Progenitor cell of endocrine pancreas (in vitro differentiated cells): Measurements from ENCODE around the gene HS3ST6. TPM values are rescaled to one million over a fixed set of nuclear protein-coding genes. Genes with fewer than 3 reads are reported as not detected.
"Not testable (repeated sequence)": the region's sequence is repeated elsewhere in the genome, so short reads cannot be mapped to it uniquely, and the experiment has no call there.

ENCODE experiments used
- DNase-seq: peaks from one replicate; pipeline ENCODE4 v3.0.0; 2021; ENCODE audit warnings: low spot score; ENCODE audit not compliant: unreplicated experiment
- H3K27ac Mint-ChIP-seq: 2 replicates; pipeline ENCODE4 v1.8.0; 2021; ENCODE audit warnings: mild to moderate bottlenecking, moderate library complexity, mixed read lengths
- H3K27me3 Mint-ChIP-seq: 2 replicates; pipeline ENCODE4 v1.8.0; 2021; ENCODE audit warnings: mixed read lengths
- H3K36me3 Mint-ChIP-seq: 2 replicates; pipeline ENCODE4 v1.8.0; 2022; ENCODE audit warnings: mixed read lengths; ENCODE audit not compliant: insufficient read depth
- H3K4me1 Mint-ChIP-seq: 2 replicates; pipeline ENCODE4 v1.8.0; 2021; ENCODE audit warnings: low read depth, mixed read lengths
- H3K4me3 Mint-ChIP-seq: 2 replicates; pipeline ENCODE4 v1.8.0; 2021; ENCODE audit warnings: low read depth, mild to moderate bottlenecking, moderate library complexity, mixed read lengths
- H3K9me3 Mint-ChIP-seq: 2 replicates; pipeline ENCODE4 v1.8.0; 2021; ENCODE audit warnings: low read depth, mixed read lengths
- total RNA-seq: library from RNA; stranded (reverse); gene quantifications from 2 replicates; pipeline ENCODE4 v1.2.1, GENCODE V29; 2021
- TF ChIP-seq, protein P1 (sequence below): fragments of 200-600 bp; sonication (generic); IDR thresholded peaks from one replicate; pipeline ENCODE4 v1.5.0; 2021; ENCODE audit warnings: antibody characterized with exemption, mild to moderate bottlenecking; ENCODE audit not compliant: unreplicated experiment

The HS3ST6 gene
- total RNA-seq, 1 donor from 2014 or later: 0.46 TPM

DNA sequence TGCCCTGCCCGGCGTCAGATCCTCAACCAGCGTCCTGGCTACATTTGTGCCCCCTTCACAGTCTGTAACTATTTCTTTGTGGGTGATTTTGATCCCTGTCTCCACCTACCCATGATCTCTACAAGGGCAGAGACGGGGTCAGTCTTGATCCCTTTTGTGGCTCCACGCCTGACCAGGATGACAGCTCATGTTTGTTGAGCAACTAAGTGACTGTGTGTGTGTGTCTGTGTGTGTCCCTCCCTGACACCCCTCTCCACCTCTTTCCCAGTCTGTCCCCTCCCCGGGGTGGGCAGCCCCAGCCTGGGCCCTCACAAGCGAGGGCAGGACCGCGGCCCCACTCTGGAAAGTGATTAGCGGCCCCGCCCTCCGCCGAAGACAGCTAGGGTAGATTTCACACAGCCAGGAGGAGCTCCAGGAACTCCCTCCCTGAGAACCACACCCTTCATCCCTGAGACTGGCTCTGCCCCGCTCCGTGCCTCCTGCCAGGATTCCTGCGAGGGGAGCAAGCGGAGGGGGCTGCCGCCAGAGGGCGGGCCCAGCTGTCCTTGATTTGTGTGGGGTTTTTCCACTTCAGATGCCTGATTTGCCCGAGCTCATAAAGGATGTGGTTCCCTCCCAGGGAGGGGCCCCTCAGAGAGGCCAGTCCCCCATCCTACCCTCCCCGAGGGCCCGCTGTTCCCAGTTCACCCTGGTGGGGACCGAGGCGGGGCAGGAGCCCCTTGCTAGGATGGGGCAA, 5.3 kb upstream of the HS3ST6 start:
- no peak overlapping the region for H3K4me3 Mint-ChIP-seq
- no peaks in the 10 kb centered on the region for H3K9me3 Mint-ChIP-seq
- no peak for DNase-seq
- no peaks in the 10 kb centered on the region for H3K36me3 Mint-ChIP-seq
- TF ChIP-seq, protein P1, sequence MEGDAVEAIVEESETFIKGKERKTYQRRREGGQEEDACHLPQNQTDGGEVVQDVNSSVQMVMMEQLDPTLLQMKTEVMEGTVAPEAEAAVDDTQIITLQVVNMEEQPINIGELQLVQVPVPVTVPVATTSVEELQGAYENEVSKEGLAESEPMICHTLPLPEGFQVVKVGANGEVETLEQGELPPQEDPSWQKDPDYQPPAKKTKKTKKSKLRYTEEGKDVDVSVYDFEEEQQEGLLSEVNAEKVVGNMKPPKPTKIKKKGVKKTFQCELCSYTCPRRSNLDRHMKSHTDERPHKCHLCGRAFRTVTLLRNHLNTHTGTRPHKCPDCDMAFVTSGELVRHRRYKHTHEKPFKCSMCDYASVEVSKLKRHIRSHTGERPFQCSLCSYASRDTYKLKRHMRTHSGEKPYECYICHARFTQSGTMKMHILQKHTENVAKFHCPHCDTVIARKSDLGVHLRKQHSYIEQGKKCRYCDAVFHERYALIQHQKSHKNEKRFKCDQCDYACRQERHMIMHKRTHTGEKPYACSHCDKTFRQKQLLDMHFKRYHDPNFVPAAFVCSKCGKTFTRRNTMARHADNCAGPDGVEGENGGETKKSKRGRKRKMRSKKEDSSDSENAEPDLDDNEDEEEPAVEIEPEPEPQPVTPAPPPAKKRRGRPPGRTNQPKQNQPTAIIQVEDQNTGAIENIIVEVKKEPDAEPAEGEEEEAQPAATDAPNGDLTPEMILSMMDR: peak; percentile 57
- H3K4me1 Mint-ChIP-seq: no peaks in the 10 kb centered on the region
- no peak overlapping the region for H3K27ac Mint-ChIP-seq
- H3K27me3 Mint-ChIP-seq: peaks cover 53% of the 10 kb centered on the region

DNA sequence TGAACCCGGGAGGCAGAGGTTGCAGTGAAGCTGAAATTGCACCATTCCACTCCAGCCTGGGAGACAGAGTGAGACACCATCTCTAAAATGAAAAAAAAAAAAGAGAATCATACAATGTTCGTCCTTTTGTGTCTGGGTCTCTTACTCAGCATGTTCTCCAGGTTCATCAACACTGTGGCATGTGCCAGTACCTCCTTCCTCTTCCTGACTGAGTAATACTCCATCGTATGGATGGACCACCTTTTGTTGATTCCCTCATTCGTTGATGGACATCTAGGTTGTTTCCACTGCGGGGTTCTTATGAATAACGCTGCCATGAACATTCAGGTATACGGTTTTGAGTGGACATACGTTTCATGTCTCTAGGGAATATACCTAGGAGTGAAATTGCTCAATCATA, 4.1 kb upstream of the HS3ST6 start:
- H3K27me3 Mint-ChIP-seq: peaks cover 52% of the 10 kb centered on the region

DNA sequence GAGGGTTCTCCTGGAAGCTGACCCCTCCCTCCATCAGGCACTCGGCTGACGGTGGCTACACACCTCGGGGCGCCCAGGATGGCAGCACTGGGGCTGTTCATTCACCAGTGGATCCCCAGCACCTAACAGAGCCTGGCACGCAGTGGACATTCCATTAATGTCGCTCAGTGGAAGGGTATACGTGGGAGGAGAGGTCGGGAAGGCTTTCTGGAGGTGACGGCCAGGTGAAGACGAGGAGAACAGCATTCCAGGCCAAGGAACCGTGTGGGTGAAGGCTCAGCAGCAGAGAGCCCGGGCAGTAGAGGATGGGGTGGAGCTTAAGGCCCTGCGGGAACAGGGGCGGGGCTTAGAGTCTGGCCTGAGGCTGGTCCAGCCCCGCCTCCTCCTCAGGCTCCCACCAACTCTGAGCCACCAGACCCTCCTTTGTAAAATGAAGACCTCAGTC, 2.5 kb upstream of the HS3ST6 start:
- Mint-ChIP-seq H3K27me3 (peaks cover 68% of the 10 kb centered on the region), H3K4me1 (no peaks in the 10 kb centered on the region), H3K36me3 (no peaks in the 10 kb centered on the region), H3K27ac (no peak overlapping the region), H3K9me3 (no peaks in the 10 kb centered on the region), H3K4me3 (no peak overlapping the region)
- TF ChIP-seq, protein P1: no peak
- no peak for DNase-seq

More for the DNA sequence above, 4.1 kb upstream of the HS3ST6 start:
- no peaks in the 10 kb centered on the region for H3K36me3 Mint-ChIP-seq
- H3K4me3 Mint-ChIP-seq: no peak overlapping the region
- no peak for DNase-seq
- H3K4me1 Mint-ChIP-seq: no peaks in the 10 kb centered on the region
- H3K27ac Mint-ChIP-seq: no peak overlapping the region
- H3K9me3 Mint-ChIP-seq: no peaks in the 10 kb centered on the region
- TF ChIP-seq, protein P1: no peak

DNA sequence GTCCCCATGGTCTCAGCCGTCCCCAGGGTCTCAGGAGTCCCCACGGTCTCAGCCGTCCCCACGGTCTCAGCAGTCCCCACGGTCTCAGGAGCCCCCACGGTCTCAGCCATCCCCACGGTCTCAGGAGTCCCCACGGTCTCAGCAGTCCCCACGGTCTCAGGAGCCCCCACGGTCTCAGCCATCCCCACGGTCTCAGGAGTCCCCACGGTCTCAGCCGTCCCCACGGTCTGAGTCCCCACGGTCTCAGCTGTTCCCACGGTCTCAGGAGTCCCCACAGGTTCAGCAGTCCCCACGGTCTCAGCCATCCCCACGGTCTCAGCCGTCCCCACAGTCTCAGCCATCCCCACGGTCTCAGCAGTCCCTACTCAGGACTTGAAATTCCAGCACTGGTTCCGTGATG, 1.9 kb upstream of the HS3ST6 start:
- DNase-seq, H3K4me1 Mint-ChIP-seq: not testable (repeated sequence)
- peaks cover 75% of the 10 kb centered on the region for H3K27me3 Mint-ChIP-seq

DNA sequence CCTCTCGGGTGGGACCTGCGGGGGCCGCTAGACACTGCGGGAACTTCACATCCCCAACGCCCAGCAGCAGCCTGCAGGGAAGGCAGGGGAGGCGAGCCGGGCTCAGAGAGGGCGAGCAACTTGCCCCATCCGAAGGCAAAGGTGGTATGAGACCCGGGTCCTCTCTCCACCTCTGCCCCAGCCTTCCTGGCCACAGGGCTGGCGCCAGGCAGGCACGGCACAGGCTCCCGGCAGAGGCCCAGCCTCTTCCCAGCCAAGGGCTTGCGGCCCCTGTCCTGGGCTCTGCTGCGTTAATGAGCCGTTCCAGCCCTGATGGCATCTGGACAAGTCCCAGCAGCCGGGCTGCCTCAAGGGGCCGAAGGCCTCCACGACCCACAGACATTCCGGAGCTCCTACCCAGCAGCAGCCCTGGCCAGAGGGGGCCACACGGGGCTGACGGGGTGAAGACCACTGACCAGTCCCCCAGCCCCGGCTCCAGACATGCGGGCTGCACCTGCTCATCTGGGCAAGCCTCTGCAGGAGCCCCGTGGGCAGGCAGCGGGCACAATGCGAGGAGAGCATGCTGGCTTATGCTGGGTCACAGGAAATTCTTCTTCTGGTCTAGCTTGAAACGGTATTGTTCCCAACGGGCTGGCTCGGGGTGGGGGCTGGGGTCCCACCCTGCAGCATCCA, 1.2 kb upstream of the HS3ST6 start:
- Mint-ChIP-seq H3K9me3 (no peaks in the 10 kb centered on the region), H3K27me3 (peaks cover 73% of the 10 kb centered on the region), H3K27ac (no peak overlapping the region), H3K4me3 (no peak overlapping the region), H3K36me3 (no peaks in the 10 kb centered on the region), H3K4me1 (peaks cover 3% of the 10 kb centered on the region)
- TF ChIP-seq, protein P1: no peak
- no peak for DNase-seq

More for the DNA sequence above, 1.9 kb upstream of the HS3ST6 start:
- H3K27ac Mint-ChIP-seq, H3K4me3 Mint-ChIP-seq, H3K36me3 Mint-ChIP-seq, H3K9me3 Mint-ChIP-seq: not testable (repeated sequence)
